ENCODE measurements around the gene TK1.

DNA sequence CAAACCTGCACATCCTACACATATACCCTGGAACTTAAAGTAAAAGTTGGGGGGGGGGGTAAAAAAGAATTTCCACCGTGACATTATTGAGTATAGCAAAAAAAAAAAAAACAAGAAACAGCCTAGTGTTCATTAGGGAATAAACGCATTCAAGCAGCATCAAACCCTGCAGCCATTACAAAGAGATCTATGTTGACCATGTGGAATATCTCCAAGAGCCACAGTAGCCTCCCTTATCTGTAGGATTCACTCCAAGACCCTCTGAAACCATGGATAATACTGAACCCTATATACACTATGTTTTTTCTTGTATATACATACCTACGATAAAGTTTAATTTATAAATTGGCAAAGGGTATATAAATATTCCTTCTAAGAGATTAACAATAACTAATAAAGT lies 21.6 kb upstream of the TK1 start:
- TF ChIP-seq POLR2A (IDR thresholded peaks at IDR 0.05; ENCODE audit: low read depth, low read length) (no peak), POLR2AphosphoS5 (IDR thresholded peaks at IDR 0.05; ENCODE audit: low read depth, low read length) (no peak), TAF1 (IDR thresholded peaks at IDR 0.05; ENCODE audit: borderline replicate concordance, low read depth, low read length) (no peak)
